ENCODE data around the gene TMEM89. TPM values are rescaled to one million over a fixed set of nuclear protein-coding genes. Genes with fewer than 3 reads are reported as not detected.

Gene TMEM89
- total and polyA plus RNA-seq, 2 of the 13 experiments (the other 11 are each of a cell fraction or from before 2014, with no cell fraction given), result 0.31 to 0.59 TPM

GRCh38 chr3:48661501-48662144 is 40.1 kb upstream of the TMEM89 start (continued):
- TF ChIP-seq ZBTB14 (CRISPR knock-in tag; IDR thresholded peaks at IDR 0.05) (peak; percentile 85), ZNF513 (CRISPR knock-in tag; conservative IDR thresholded peaks at IDR 0.05) (no peak), SMAD3 (CRISPR knock-in tag; IDR thresholded peaks at IDR 0.05) (peak; percentile 100), SIX4 (CRISPR knock-in tag; IDR thresholded peaks at IDR 0.05) (peak; percentile 99), ZNF234 (CRISPR knock-in tag; conservative IDR thresholded peaks at IDR 0.05) (peak; percentile 100), BRCA1 (CRISPR knock-in tag; IDR thresholded peaks at IDR 0.05) (peak; percentile 100), ZNF775 (CRISPR knock-in tag; IDR thresholded peaks at IDR 0.05; ENCODE audit: borderline replicate concordance) (peak; percentile 98), PPARG (CRISPR knock-in tag; conservative IDR thresholded peaks at IDR 0.05) (peak; percentile 98), ZNF691 (CRISPR knock-in tag; IDR thresholded peaks at IDR 0.05; ENCODE audit: borderline replicate concordance, low read depth) (peak; percentile 100), ZNF530 (CRISPR knock-in tag; IDR thresholded peaks at IDR 0.05; ENCODE audit: low read depth) (peak; percentile 100), CREB1 (IDR thresholded peaks at IDR 0.05) (no peak), CREB1 (CRISPR knock-in tag; IDR thresholded peaks at IDR 0.05) (no peak), ZNF614 (CRISPR knock-in tag; IDR thresholded peaks at IDR 0.05; ENCODE audit: borderline replicate concordance) (peak; percentile 100), ZNF574 (CRISPR knock-in tag; IDR thresholded peaks at IDR 0.05) (peak; percentile 98), HOXA9 (CRISPR knock-in tag; IDR thresholded peaks at IDR 0.05; ENCODE audit: borderline replicate concordance) (peak; percentile 100), SOX5 (CRISPR knock-in tag; IDR thresholded peaks at IDR 0.05; ENCODE audit: borderline replicate concordance) (peak; percentile 95), GTF3A (CRISPR knock-in tag; conservative IDR thresholded peaks at IDR 0.05) (peak; percentile 86; the same call in 1 of the 2 replicates), GTF2F1 (IDR thresholded peaks at IDR 0.05; ENCODE audit: low read length) (no peak)
- TF ChIP-seq, protein P1, sequence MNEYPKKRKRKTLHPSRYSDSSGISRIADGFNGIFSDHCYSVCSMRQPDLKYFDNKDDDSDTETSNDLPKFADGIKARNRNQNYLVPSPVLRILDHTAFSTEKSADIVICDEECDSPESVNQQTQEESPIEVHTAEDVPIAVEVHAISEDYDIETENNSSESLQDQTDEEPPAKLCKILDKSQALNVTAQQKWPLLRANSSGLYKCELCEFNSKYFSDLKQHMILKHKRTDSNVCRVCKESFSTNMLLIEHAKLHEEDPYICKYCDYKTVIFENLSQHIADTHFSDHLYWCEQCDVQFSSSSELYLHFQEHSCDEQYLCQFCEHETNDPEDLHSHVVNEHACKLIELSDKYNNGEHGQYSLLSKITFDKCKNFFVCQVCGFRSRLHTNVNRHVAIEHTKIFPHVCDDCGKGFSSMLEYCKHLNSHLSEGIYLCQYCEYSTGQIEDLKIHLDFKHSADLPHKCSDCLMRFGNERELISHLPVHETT (CRISPR knock-in tag; conservative IDR thresholded peaks at IDR 0.05), result peak; percentile 100
- TF ChIP-seq, protein P2, sequence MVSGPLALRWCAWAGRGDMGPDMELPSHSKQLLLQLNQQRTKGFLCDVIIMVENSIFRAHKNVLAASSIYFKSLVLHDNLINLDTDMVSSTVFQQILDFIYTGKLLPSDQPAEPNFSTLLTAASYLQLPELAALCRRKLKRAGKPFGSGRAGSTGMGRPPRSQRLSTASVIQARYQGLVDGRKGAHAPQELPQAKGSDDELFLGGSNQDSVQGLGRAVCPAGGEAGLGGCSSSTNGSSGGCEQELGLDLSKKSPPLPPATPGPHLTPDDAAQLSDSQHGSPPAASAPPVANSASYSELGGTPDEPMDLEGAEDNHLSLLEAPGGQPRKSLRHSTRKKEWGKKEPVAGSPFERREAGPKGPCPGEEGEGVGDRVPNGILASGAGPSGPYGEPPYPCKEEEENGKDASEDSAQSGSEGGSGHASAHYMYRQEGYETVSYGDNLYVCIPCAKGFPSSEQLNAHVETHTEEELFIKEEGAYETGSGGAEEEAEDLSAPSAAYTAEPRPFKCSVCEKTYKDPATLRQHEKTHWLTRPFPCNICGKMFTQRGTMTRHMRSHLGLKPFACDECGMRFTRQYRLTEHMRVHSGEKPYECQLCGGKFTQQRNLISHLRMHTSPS (CRISPR knock-in tag; IDR thresholded peaks at IDR 0.05; ENCODE audit: low read depth), result peak; percentile 95
